Right lobe of liver (tissue), 6 donors: ENCODE data around the gene CTIF. TPM values are rescaled to one million over a fixed set of nuclear protein-coding genes. Genes with fewer than 3 reads are reported as not detected.

ENCODE experiments used
- ATAC-seq, 4 donors: fragments of 200-7000 bp; cut with Tn5 transposase; one replicate each; pipeline ENCODE4 v1.9.1; 2020; ENCODE audit warnings: mild to moderate bottlenecking in 4 of 4, moderate library complexity in 4 of 4
- DNase-seq, 3 donors: peaks; one replicate each; pipeline ENCODE4 v3.0.0-alpha.2; 2020
- H3K27ac ChIP-seq, 3 donors: fragments of 200-600 bp; one replicate each; pipeline ENCODE4 v1.8.0; 2022
- H3K27me3 ChIP-seq, 2 donors: fragments of 200-600 bp; one replicate each; pipeline ENCODE4 v1.8.0; 2022
- H3K36me3 ChIP-seq, 4 donors: fragments of 200-600 bp; sonication (generic) in 1 of 4; one replicate each; pipeline versions ENCODE4 v1.5.1 to v1.8.0; 2017 to 2022; ENCODE audit warnings: control low read depth in 1 of 4
- H3K4me1 ChIP-seq, 4 donors: fragments of 200-600 bp; sonication (generic) in 1 of 4; one replicate each; pipeline versions ENCODE4 v1.5.1 to v1.8.0; 2017 to 2022; ENCODE audit warnings: control low read depth in 1 of 4
- H3K4me3 ChIP-seq, 3 donors: fragments of 200-600 bp; one replicate each; pipeline ENCODE4 v1.8.0; 2022
- H3K9me3 ChIP-seq, 4 donors: fragments of 200-600 bp; sonication (generic) in 1 of 4; one replicate each; pipeline versions ENCODE4 v1.5.1 to v1.8.0; 2017 to 2022; ENCODE audit warnings: control low read depth in 1 of 4
- CTCF ChIP-seq, 4 donors: fragments of 200-600 bp in 3 of 4; fragments of 450-650 bp in 1 of 4; IDR thresholded peaks; one replicate each; pipeline versions ENCODE4 v1.5.1 to v1.8.0; 2016 to 2022; ENCODE audit warnings: antibody characterized with exemption in 4 of 4, mild to moderate bottlenecking in 2 of 4
- POLR2A ChIP-seq: fragments of 450-650 bp; IDR thresholded peaks from one replicate; pipeline ENCODE4 v1.6.1; 2017; ENCODE audit warnings: antibody characterized with exemption, mild to moderate bottlenecking
- WGBS: methylation state at CpG from one replicate; pipeline ENCODE4 v1.1.6; 2018; ENCODE audit warnings: low coverage, low lambda C conversion rate; ENCODE audit not compliant: insufficient coverage; ENCODE audit errors: missing lambda C conversion rate; 5-methylcytosine and 5-hydroxymethylcytosine counted together
- intact Hi-C, 2 donors: fragments of 100-400 bp; cut with DNase I; formaldehyde crosslinking; loops; one replicate each; pipeline versions ENCODE4 v1.11.2 to v1.14.1; 2022
- total RNA-seq, 6 experiments: library from RNA; depleted of rRNA in 2 of 6; stranded (reverse); fragments of >200 nt in 2 of 6; fragmentation: NEBNext Ultra II Directional in 3 of 6; extraction: Animal tissue kit (Norgen Biotek cat#: 25700) in 3 of 6; gene quantifications; one replicate each; pipeline versions ENCODE4 v1.1.0 to v1.2.4, GENCODE V29; 2016 to 2023
- donor health status: DM: no; HTN: yes; CAD: no.
- donor health status: DM: no; HTN: no; CAD: no.
- donor health status: DM: no; HTN: no; CAD: no.
- donor health status: DM: no; HTN: yes; CAD: no.
- donor health status: DM: no; HTN: yes; CAD: no.

Gene CTIF
- total RNA-seq, 6 experiments from 2014 or later, result 29.0 to 60.6 (median 43.1) TPM

- H3K36me3 ChIP-seq, result peaks cover 0 to under 1% (median 0%) of the 10 kb centered on the region in 4 donors
- ATAC-seq (no peak), DNase-seq (peak in 2 of 3 donors; percentile 3 to 6)
- peaks cover 0 to 7% (median 0%) of the 10 kb centered on the region in 4 donors for H3K4me1 ChIP-seq
- H3K9me3 ChIP-seq, result no peaks in the 10 kb centered on the region
- H3K4me3 ChIP-seq, result no peak overlapping the region
- TF ChIP-seq POLR2A (no peak), CTCF (IDR thresholded peaks at IDR 0.05) (no peak)
- intact Hi-C loops, result loop anchor here in 1 of 2 donors (10.0 kb wide), 1 partner anchor 172 kb away; no protein-coding TSS in a partner anchor
- WGBS, result 83% methylated on average over 2 of the region's 4 CpGs
- H3K27ac ChIP-seq, result no peak overlapping the region
- no peaks in the 10 kb centered on the region for H3K27me3 ChIP-seq
These were observed 254.0 kb downstream of the CTIF start for GRCh38 chr18:48792611-48793380.

- no peak for ATAC-seq
- TF ChIP-seq POLR2A (no peak), CTCF (IDR thresholded peaks at IDR 0.05) (no peak)
- H3K36me3 ChIP-seq, result peaks cover 0 to 6% (median 0%) of the 10 kb centered on the region in 4 donors
- DNase-seq, result peak in 1 of 3 donors; percentile 3
- H3K9me3 ChIP-seq, result no peaks in the 10 kb centered on the region
- H3K4me3 ChIP-seq, result no peak overlapping the region
- H3K4me1 ChIP-seq, result peaks cover 0 to 1% (median 0%) of the 10 kb centered on the region in 4 donors
- intact Hi-C loops, result loop anchor here in 1 of 2 donors (10.0 kb wide), 1 partner anchor 170 kb away; no protein-coding TSS in a partner anchor
- 100% methylated on average over 8 of the region's 10 CpGs for WGBS
- no peak overlapping the region for H3K27ac ChIP-seq
- no peaks in the 10 kb centered on the region for H3K27me3 ChIP-seq
These were observed 255.6 kb downstream of the CTIF start for GRCh38 chr18:48794251-48794970.

- H3K9me3 ChIP-seq, result no peaks in the 10 kb centered on the region
- peaks cover 0 to 6% (median 0%) of the 10 kb centered on the region in 4 donors for H3K36me3 ChIP-seq
- no peak overlapping the region for H3K27ac ChIP-seq
- no peaks in the 10 kb centered on the region for H3K27me3 ChIP-seq
- H3K4me3 ChIP-seq, result no peak overlapping the region
- ATAC-seq, result no peak
- intact Hi-C loops, result loop anchor here in 1 of 2 donors (10.0 kb wide), 1 partner anchor 169 kb away; no protein-coding TSS in a partner anchor
- DNase-seq, result no peak
- no peak for TF ChIP-seq POLR2A
- TF ChIP-seq CTCF (IDR thresholded peaks at IDR 0.05), result no peak
- peaks cover 0 to 5% (median 0%) of the 10 kb centered on the region in 4 donors for H3K4me1 ChIP-seq
- 98% methylated on average over 4 of the region's 4 CpGs for WGBS
These were observed 256.9 kb downstream of the CTIF start for GRCh38 chr18:48795696-48796095.

GRCh38 chr18:48796491-48797205 lies 257.8 kb downstream of the CTIF start:
- Histone ChIP-seq H3K27me3 (no peaks in the 10 kb centered on the region), H3K27ac (no peak overlapping the region), H3K4me1 (peaks cover 0 to 13% (median 3%) of the 10 kb centered on the region in 4 donors), H3K36me3 (peaks cover 0 to 6% (median 0%) of the 10 kb centered on the region in 4 donors), H3K9me3 (no peaks in the 10 kb centered on the region), H3K4me3 (no peak overlapping the region)
- intact Hi-C loops, result loop anchor here in 1 of 2 donors (10.0 kb wide), 1 partner anchor 168 kb away; no protein-coding TSS in a partner anchor
- TF ChIP-seq CTCF (IDR thresholded peaks at IDR 0.05), result no peak
- no peak for TF ChIP-seq POLR2A
- WGBS, result 100% methylated on average over 4 of the region's 6 CpGs
- DNase-seq (peak in 1 of 3 donors; percentile 12), ATAC-seq (no peak)
